GM12801 (cell line): Measurements from ENCODE around the gene ZNF334.

Experiments used
- TF ChIP-seq, protein P1 (sequence below): IDR thresholded peaks from one replicate; pipeline ENCODE4 v1.5.1; 2011; ENCODE audit warnings: control low read depth; ENCODE audit not compliant: insufficient read length; ENCODE audit errors: extremely low read depth

Gene ZNF334

DNA sequence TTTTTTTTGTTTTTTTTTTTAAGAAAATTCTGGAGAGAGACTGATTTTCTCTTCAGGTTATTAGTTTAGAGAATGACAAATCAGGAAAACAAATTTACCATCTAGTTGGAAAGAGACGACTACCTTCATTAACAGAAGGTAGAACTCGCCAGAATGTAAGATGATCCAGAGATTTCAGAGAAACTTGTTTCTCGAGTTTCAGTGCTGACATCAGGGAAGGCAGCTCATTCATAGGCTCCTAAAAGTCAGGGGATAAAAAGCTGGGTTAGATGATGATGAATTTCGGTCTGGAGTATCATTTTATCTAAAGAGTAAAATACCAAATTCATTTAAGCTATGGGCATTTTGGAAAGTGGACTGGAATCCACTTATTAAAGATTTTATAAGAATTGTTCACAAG lies 27.9 kb downstream of the ZNF334 start:
- TF ChIP-seq, protein P1, sequence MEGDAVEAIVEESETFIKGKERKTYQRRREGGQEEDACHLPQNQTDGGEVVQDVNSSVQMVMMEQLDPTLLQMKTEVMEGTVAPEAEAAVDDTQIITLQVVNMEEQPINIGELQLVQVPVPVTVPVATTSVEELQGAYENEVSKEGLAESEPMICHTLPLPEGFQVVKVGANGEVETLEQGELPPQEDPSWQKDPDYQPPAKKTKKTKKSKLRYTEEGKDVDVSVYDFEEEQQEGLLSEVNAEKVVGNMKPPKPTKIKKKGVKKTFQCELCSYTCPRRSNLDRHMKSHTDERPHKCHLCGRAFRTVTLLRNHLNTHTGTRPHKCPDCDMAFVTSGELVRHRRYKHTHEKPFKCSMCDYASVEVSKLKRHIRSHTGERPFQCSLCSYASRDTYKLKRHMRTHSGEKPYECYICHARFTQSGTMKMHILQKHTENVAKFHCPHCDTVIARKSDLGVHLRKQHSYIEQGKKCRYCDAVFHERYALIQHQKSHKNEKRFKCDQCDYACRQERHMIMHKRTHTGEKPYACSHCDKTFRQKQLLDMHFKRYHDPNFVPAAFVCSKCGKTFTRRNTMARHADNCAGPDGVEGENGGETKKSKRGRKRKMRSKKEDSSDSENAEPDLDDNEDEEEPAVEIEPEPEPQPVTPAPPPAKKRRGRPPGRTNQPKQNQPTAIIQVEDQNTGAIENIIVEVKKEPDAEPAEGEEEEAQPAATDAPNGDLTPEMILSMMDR: no peak

DNA sequence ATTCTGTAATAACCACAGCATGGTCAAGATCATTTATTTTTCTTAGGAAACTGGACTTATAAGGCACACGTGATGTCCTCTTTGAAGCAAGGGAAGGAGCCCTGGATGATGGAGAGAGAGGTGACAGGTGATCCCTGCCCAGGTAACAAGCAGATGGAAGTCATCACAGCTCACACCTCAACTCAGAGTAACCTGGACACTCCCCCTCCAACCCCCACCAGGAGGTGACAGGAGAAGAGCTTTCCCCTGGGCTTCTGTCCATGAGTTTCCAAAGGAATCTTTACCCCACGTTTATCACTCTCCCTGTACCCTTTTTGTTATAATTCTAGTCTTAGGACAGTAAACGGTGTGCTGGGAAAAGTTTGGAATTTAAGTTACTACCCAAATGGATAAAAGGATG lies 28.4 kb downstream of the ZNF334 start:
- TF ChIP-seq, protein P1: no peak

DNA sequence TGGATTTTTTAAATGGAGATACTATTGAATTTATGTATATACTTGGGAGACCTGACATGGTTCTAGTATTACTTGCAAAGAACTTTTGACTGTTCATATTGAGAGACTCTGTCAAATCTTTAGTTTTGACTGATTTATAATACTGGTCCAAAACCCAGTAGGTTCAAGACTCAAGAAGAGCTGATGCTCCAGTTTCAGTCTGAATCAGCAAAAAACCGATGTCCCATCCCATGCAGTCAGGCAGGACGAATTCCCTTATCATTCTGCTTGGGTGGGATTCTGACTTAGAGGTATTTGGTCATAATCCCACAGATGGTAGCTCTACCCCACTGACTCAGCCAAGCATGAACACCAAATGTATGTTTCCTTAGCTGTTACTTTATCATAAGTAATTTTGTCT lies 29.5 kb downstream of the ZNF334 start:
- TF ChIP-seq, protein P1: no peak

DNA sequence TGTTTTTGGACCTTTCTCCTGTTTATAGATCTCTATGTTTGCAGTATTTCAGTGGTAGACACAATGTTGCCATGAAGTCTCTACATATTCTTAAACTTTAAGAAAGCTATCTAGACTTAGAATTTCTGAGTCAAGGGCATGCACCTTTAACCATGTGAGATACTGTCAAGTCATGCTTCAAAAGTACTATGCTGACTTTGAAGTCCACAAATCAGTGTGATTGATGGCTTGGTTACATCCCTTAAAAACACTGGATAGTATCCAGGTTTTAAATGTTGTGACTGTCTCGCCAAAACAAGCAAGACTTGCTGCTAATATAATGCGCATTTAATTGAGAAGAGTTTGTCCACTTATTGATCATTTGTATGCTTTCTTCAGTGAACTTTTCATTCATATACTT lies 30.5 kb downstream of the ZNF334 start:
- TF ChIP-seq, protein P1: no peak

DNA sequence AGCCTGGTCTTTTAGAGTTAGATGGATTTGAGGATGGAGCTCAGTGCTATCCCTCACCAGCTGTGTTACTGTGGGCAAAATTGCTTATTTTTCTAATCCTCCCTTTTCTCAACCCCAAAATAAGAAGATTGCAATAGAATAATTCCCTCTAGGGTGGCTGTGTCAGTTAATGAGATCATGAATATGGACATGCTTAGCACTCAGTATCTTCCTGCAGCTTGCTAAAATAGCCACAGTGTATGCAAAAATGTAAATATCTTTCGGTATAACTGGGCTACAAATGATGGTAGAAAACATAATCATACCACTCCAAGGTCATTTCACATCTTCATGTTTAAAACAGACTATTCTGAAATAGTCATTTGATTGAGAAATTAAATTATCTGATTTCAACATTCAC lies 35.7 kb downstream of the ZNF334 start:
- TF ChIP-seq, protein P1: no peak

GRCh38 chr20:46477225-46477624 lies 36.1 kb downstream of the ZNF334 start:
- TF ChIP-seq, protein P1: no peak

DNA sequence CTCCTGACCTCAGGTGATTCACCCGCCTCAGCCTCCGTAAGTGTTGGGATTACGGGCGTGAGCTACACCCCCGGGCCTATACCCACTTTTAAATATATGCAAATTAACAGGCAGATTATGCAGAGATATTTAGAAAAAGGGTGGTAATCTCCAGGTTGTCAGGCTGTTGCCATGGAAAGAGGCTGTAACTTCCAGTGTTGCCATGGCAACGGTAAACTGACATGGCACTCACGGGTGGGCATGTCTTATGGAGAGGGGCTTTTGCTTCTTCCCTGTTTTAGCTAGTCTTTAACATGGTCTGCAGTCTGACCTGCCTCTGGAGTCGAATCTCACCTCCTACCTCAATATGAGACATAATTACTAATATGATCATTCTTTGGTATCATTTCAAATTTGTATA lies 44.9 kb downstream of the ZNF334 start:
- TF ChIP-seq, protein P1: no peak

- TF ChIP-seq, protein P1: no peak
Observed at GRCh38 chr20:46464451-46464850, 48.9 kb downstream of the ZNF334 start.
